ENCODE data around the gene PSD4.

DNA sequence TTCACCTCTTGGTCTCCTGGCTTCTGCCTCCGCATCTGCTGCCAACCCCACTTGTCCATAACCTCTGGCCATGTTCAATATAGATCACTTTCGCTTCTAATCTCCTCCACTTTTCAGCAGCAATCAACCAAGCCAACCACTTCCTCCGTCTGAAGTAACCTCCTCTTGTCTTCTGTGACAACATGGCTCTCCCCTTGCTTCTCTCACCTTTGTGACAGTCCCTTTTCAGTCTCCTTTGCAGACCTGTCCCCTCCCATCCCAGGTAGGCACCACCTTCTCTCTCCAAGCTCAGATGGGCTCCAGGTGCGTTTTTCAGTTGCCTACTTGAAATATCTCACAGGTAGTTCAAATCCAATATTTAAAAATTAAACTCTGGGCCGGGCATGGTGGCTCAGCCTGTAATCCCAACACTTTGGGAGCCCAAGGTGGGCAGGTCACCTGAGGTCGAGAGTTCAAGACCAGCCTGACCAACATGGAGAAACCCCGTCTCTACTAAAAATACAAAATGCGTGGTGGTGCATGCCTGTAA is 4.7 kb upstream of the PSD4 start:
- TF ChIP-seq CSRNP3 (CRISPR knock-in tag; IDR thresholded peaks at IDR 0.05), result no peak
- TF ChIP-seq, protein P1, sequence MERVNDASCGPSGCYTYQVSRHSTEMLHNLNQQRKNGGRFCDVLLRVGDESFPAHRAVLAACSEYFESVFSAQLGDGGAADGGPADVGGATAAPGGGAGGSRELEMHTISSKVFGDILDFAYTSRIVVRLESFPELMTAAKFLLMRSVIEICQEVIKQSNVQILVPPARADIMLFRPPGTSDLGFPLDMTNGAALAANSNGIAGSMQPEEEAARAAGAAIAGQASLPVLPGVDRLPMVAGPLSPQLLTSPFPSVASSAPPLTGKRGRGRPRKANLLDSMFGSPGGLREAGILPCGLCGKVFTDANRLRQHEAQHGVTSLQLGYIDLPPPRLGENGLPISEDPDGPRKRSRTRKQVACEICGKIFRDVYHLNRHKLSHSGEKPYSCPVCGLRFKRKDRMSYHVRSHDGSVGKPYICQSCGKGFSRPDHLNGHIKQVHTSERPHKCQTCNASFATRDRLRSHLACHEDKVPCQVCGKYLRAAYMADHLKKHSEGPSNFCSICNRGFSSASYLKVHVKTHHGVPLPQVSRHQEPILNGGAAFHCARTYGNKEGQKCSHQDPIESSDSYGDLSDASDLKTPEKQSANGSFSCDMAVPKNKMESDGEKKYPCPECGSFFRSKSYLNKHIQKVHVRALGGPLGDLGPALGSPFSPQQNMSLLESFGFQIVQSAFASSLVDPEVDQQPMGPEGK (CRISPR knock-in tag; IDR thresholded peaks at IDR 0.05; ENCODE audit: borderline replicate concordance), result no peak
- no peak for TF ChIP-seq OSR1 (CRISPR knock-in tag; IDR thresholded peaks at IDR 0.05)
- no peak for TF ChIP-seq ZNF70 (CRISPR knock-in tag; IDR thresholded peaks at IDR 0.05)
- TF ChIP-seq CREB5 (CRISPR knock-in tag; IDR thresholded peaks at IDR 0.05; ENCODE audit: low read depth), result no peak
- TF ChIP-seq ARNTL (CRISPR knock-in tag; IDR thresholded peaks at IDR 0.05; ENCODE audit: borderline replicate concordance, low read depth), result no peak
- TF ChIP-seq TCF4 (CRISPR knock-in tag; IDR thresholded peaks at IDR 0.05; ENCODE audit: borderline replicate concordance), result no peak
- no peak for TF ChIP-seq CSDC2 (CRISPR knock-in tag; IDR thresholded peaks at IDR 0.05)
- TF ChIP-seq BACH2 (CRISPR knock-in tag; IDR thresholded peaks at IDR 0.05; ENCODE audit: borderline replicate concordance), result no peak
- TF ChIP-seq TOX (CRISPR knock-in tag; IDR thresholded peaks at IDR 0.05; ENCODE audit: borderline replicate concordance), result no peak
- no peak for TF ChIP-seq ZFP3 (CRISPR knock-in tag; IDR thresholded peaks at IDR 0.05)

Data from SK-N-SH treated with all-trans-retinoic acid at 6 μM for 48 hours (cell line).